Ectodermal cell (in vitro differentiated cells): ENCODE results near the gene FGA.

Experiments
- H3K27ac ChIP-seq: 2 replicates; pipeline ENCODE4 v1.7.0; 2013; ENCODE audit warnings: mild to moderate bottlenecking, low read depth, low read length; ENCODE audit not compliant: insufficient read depth, poor library complexity, severe bottlenecking
- H3K27me3 ChIP-seq: 2 replicates; pipeline ENCODE4 v1.7.0; 2013; ENCODE audit warnings: mild to moderate bottlenecking, low read length; ENCODE audit not compliant: insufficient read depth, control insufficient read depth, poor library complexity, severe bottlenecking
- H3K36me3 ChIP-seq: one replicate; pipeline ENCODE4 v1.7.0; 2013; ENCODE audit warnings: low read length; ENCODE audit not compliant: control insufficient read depth, insufficient read depth
- H3K4me1 ChIP-seq: one replicate; pipeline ENCODE4 v1.7.0; 2013; ENCODE audit warnings: low read length; ENCODE audit not compliant: control insufficient read depth, insufficient read depth
- H3K4me3 ChIP-seq: 2 replicates; pipeline ENCODE4 v1.7.0; 2013; ENCODE audit warnings: low read depth, low read length, control low read depth; ENCODE audit not compliant: insufficient read depth
- H3K9me3 ChIP-seq: 2 replicates; pipeline ENCODE4 v1.7.0; 2013; ENCODE audit warnings: mild to moderate bottlenecking, low read length, moderate library complexity; ENCODE audit not compliant: control insufficient read depth
- WGBS, 2 experiments: methylation state at CpG; one replicate each; pipeline ENCODE4 v1.1.7; 2013; ENCODE audit warnings: missing lambda C conversion rate in 2 of 2; 5-methylcytosine and 5-hydroxymethylcytosine counted together

Gene FGA

DNA sequence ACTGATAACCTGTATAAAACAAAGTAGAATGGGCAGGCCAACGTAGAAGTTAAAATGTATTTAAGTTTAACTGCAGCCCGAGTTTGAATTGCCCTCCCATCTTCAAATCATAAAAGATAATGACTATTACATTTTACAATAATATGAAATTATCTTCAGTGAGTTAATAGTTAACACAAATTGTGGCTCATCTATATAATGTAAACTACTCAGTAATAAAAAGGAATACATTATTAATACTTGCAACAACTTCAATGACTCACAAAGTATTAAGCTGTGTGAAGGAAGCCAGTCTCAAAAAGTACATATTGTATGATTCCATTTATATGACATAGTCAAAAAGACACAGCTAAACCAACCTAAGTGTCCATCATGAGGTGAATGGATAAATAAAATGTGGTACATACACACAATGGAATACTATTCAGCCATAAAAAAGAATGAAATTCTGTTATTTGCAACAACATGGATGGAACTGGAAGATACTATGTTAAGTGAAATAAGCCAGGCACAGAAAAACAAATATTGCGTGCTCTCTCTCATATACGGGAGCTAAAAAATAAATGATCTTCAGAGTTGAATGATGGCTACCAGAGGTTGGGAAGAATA is 48.2 kb downstream of the FGA start:
- WGBS, 2 experiments, result 96 to 100% methylated on average over 2 to 3 of the region's 4 CpGs

More for the DNA sequence above, 48.2 kb downstream of the FGA start:
- no peak overlapping the region for H3K4me3 ChIP-seq
- no peak overlapping the region for H3K27ac ChIP-seq
- peaks cover 42% of the 10 kb centered on the region for H3K36me3 ChIP-seq
- H3K9me3 ChIP-seq, result no peaks in the 10 kb centered on the region
- H3K27me3 ChIP-seq, result no peaks in the 10 kb centered on the region
- no peaks in the 10 kb centered on the region for H3K4me1 ChIP-seq
